Mucosa of descending colon (tissue), 3 donors: ENCODE results near the gene C2CD4D. TPM values are rescaled to one million over a fixed set of nuclear protein-coding genes. Genes with fewer than 3 reads are reported as not detected.
"Not testable (repeated sequence)": the region's sequence is repeated elsewhere in the genome, so short reads cannot be mapped to it uniquely, and the experiment has no call there.

Experiments used
- ATAC-seq: fragments of 200-7000 bp; cut with Tn5 transposase; one replicate; pipeline ENCODE4 v1.9.1; 2020; ENCODE audit warnings: mild to moderate bottlenecking, moderate library complexity
- DNase-seq, 3 donors: peaks; one replicate each; pipeline ENCODE4 v3.0.0-alpha.2; 2020
- H3K36me3 ChIP-seq: fragments of 200-600 bp; one replicate; pipeline ENCODE4 v1.8.0; 2021; ENCODE audit warnings: low read depth, mild to moderate bottlenecking
- H3K4me1 ChIP-seq: fragments of 200-600 bp; one replicate; pipeline ENCODE4 v1.8.0; 2021; ENCODE audit warnings: low read depth, mild to moderate bottlenecking
- H3K4me3 ChIP-seq: fragments of 200-600 bp; one replicate; pipeline ENCODE4 v1.8.0; 2021; ENCODE audit warnings: mild to moderate bottlenecking
- H3K9me3 ChIP-seq: fragments of 200-600 bp; one replicate; pipeline ENCODE4 v1.8.0; 2021; ENCODE audit warnings: mild to moderate bottlenecking
- CTCF ChIP-seq: fragments of 200-600 bp; IDR thresholded peaks from one replicate; pipeline ENCODE4 v1.8.0; 2022; ENCODE audit warnings: antibody characterized with exemption, mild to moderate bottlenecking
- intact Hi-C, 2 donors: fragments of 100-400 bp; cut with DNase I in 1 of 2; cut with micrococcal nuclease in 1 of 2; formaldehyde crosslinking; loops; one replicate each; pipeline versions ENCODE4 v1.11.0 to v1.11.1; 2022; cut with DNase I, micrococcal nuclease
- total RNA-seq, 3 donors: library from RNA; stranded (reverse); fragmentation: NEBNext Ultra II Directional in 2 of 3; extraction: Animal tissue kit (Norgen Biotek cat#: 25700) in 2 of 3; gene quantifications; one replicate each; pipeline versions ENCODE4 v1.2.1 to v1.2.4, GENCODE V29; 2021 to 2023
- donor health status: DM: no; HTN: no; CAD: no; lungs with moderate emphysema.
- donor health status: DM: no; HTN: no; CAD: no.
- donor health status: DM: no; HTN: yes; CAD: no.

The C2CD4D gene
- total RNA-seq, 3 donors from 2014 or later = 0.51 to 1.0 (median 0.61) TPM

- Histone ChIP-seq H3K36me3 (no peaks in the 10 kb centered on the region), H3K9me3 (no peaks in the 10 kb centered on the region), H3K4me1 (no peaks in the 10 kb centered on the region), H3K4me3 (no peak overlapping the region)
- ATAC-seq (no peak), DNase-seq (no peak)
- intact Hi-C loops = no loop called here
- no peak for TF ChIP-seq CTCF
These were observed 42.8 kb upstream of the C2CD4D start for GRCh38 chr1:151882466-151882865.

GRCh38 chr1:151881479-151881878 is 41.9 kb upstream of the C2CD4D start:
- no peaks in the 10 kb centered on the region for H3K9me3 ChIP-seq
- no peak for TF ChIP-seq CTCF
- ATAC-seq (no peak), DNase-seq (no peak)
- no peak overlapping the region for H3K4me3 ChIP-seq
- intact Hi-C loops = no loop called here
- H3K4me1 ChIP-seq = no peaks in the 10 kb centered on the region
- no peaks in the 10 kb centered on the region for H3K36me3 ChIP-seq

- H3K36me3 ChIP-seq = no peaks in the 10 kb centered on the region
- ATAC-seq = no peak
- no peak for TF ChIP-seq CTCF
- no peak overlapping the region for H3K4me3 ChIP-seq
- no peak for DNase-seq
- H3K9me3 ChIP-seq = no peaks in the 10 kb centered on the region
- H3K4me1 ChIP-seq = no peaks in the 10 kb centered on the region
- intact Hi-C loops = no loop called here
These were observed 35.9 kb upstream of the C2CD4D start for GRCh38 chr1:151875419-151876097.

GRCh38 chr1:151872776-151873175 is 33.2 kb upstream of the C2CD4D start:
- ATAC-seq, H3K36me3 ChIP-seq, intact Hi-C loops, H3K4me3 ChIP-seq, H3K4me1 ChIP-seq, DNase-seq, H3K9me3 ChIP-seq: not testable (repeated sequence)

- DNase-seq (no peak), ATAC-seq (peak; percentile 31)
- no peak overlapping the region for H3K4me3 ChIP-seq
- H3K9me3 ChIP-seq = no peaks in the 10 kb centered on the region
- TF ChIP-seq CTCF = no peak
- intact Hi-C loops = no loop called here
- H3K36me3 ChIP-seq = no peaks in the 10 kb centered on the region
- peaks cover 9% of the 10 kb centered on the region for H3K4me1 ChIP-seq
These were observed 31.8 kb upstream of the C2CD4D start for GRCh38 chr1:151871284-151872030.

GRCh38 chr1:151868486-151868885 is 28.9 kb upstream of the C2CD4D start:
- no peak for TF ChIP-seq CTCF
- intact Hi-C loops = no loop called here
- ATAC-seq = no peak

More at GRCh38 chr1:151868486-151868885, 28.9 kb upstream of the C2CD4D start:
- H3K4me3 ChIP-seq = no peak overlapping the region
- no peaks in the 10 kb centered on the region for H3K36me3 ChIP-seq
- peaks cover 9% of the 10 kb centered on the region for H3K4me1 ChIP-seq
- DNase-seq = no peak
- H3K9me3 ChIP-seq = no peaks in the 10 kb centered on the region
